HS-27A (cell line): ENCODE measurements around the gene XYLB.
"Not testable (repeated sequence)": the region's sequence is repeated elsewhere in the genome, so short reads cannot be mapped to it uniquely, and the experiment has no call there.

ENCODE experiments used
- DNase-seq: peaks from one replicate; pipeline ENCODE4 v3.0.0-alpha.2; 2012; ENCODE audit warnings: low read depth, missing footprints

XYLB gene

GRCh38 chr3:38396239-38396638, 49.7 kb downstream of the XYLB start:
- no peak for DNase-seq

GRCh38 chr3:38396861-38397260, 50.3 kb downstream of the XYLB start:
- no peak for DNase-seq

GRCh38 chr3:38397320-38397719, 50.7 kb downstream of the XYLB start:
- no peak for DNase-seq

GRCh38 chr3:38401246-38401962, 54.8 kb downstream of the XYLB start:
- DNase-seq, result no peak

GRCh38 chr3:38404286-38404685, 57.7 kb downstream of the XYLB start:
- no peak for DNase-seq

GRCh38 chr3:38411591-38411990, 65.0 kb downstream of the XYLB start:
- DNase-seq, result no peak

GRCh38 chr3:38420758-38421157, 74.2 kb downstream of the XYLB start:
- not testable (repeated sequence) for DNase-seq

GRCh38 chr3:38421679-38422336, 75.2 kb downstream of the XYLB start:
- no peak for DNase-seq

GRCh38 chr3:38426798-38427426, 80.3 kb downstream of the XYLB start:
- not testable (repeated sequence) for DNase-seq

- not testable (repeated sequence) for DNase-seq
These were observed 86.5 kb downstream of the XYLB start for GRCh38 chr3:38432871-38433658.

GRCh38 chr3:38433661-38434060, 87.1 kb downstream of the XYLB start:
- DNase-seq, result not testable (repeated sequence)

- DNase-seq, result not testable (repeated sequence)
These were observed 92.0 kb downstream of the XYLB start for GRCh38 chr3:38438436-38439069.

GRCh38 chr3:38443205-38443604, 96.6 kb downstream of the XYLB start:
- DNase-seq, result not testable (repeated sequence)

GRCh38 chr3:38446085-38446686, 99.6 kb downstream of the XYLB start:
- no peak for DNase-seq

- DNase-seq, result no peak
These were observed 100.2 kb downstream of the XYLB start for GRCh38 chr3:38446812-38447211.

GRCh38 chr3:38450853-38451252, 104.3 kb downstream of the XYLB start:
- no peak for DNase-seq

- no peak for DNase-seq
These were observed 106.7 kb downstream of the XYLB start, which contains the start of gene ACVR2B for GRCh38 chr3:38453075-38453912. Gene ACVR2B (plus strand): TSS chr3:38453890. CDS start chr3:38454323, 433 bp downstream.

- no peak for DNase-seq
These were observed 107.3 kb downstream of the XYLB start for GRCh38 chr3:38453913-38454177.

- no peak for DNase-seq
These were observed 107.7 kb downstream of the XYLB start for GRCh38 chr3:38454178-38454883.
